Stomach (tissue), 4 donors: ENCODE measurements around the gene STAT5B.

Experiments used
- CTCF ChIP-seq, 7 experiments: fragments of 450-650 bp in 4 of 7; fragments of 200-600 bp in 3 of 7; sonication (generic) in 3 of 7; IDR thresholded peaks; one replicate each; pipeline ENCODE4 v1.5.1; 2016 to 2019; ENCODE audit warnings: antibody characterized with exemption in 7 of 7, control low read depth in 2 of 7, mild to moderate bottlenecking in 1 of 7
- POLR2AphosphoS5 ChIP-seq, 3 donors: sonication (generic); formaldehyde crosslinking; IDR thresholded peaks; one replicate each; pipeline ENCODE4 v1.6.1; 2016; ENCODE audit warnings: antibody characterized with exemption in 3 of 3

- TF ChIP-seq CTCF (IDR thresholded peaks at IDR 0.05): no peak
- no peak for TF ChIP-seq POLR2AphosphoS5 (IDR thresholded peaks at IDR 0.05)
Measured at GRCh38 chr17:42255445-42255844, 20.7 kb downstream of the STAT5B start.
